GM15510 (cell line): ENCODE results near the gene TMEM125.

Source experiments
- POLR2A ChIP-seq: IDR thresholded peaks from 3 replicates; pipeline ENCODE4 v1.6.1; 2011; ENCODE audit warnings: borderline replicate concordance; ENCODE audit not compliant: insufficient read length; ENCODE audit errors: extremely low read depth

TMEM125 gene

DNA sequence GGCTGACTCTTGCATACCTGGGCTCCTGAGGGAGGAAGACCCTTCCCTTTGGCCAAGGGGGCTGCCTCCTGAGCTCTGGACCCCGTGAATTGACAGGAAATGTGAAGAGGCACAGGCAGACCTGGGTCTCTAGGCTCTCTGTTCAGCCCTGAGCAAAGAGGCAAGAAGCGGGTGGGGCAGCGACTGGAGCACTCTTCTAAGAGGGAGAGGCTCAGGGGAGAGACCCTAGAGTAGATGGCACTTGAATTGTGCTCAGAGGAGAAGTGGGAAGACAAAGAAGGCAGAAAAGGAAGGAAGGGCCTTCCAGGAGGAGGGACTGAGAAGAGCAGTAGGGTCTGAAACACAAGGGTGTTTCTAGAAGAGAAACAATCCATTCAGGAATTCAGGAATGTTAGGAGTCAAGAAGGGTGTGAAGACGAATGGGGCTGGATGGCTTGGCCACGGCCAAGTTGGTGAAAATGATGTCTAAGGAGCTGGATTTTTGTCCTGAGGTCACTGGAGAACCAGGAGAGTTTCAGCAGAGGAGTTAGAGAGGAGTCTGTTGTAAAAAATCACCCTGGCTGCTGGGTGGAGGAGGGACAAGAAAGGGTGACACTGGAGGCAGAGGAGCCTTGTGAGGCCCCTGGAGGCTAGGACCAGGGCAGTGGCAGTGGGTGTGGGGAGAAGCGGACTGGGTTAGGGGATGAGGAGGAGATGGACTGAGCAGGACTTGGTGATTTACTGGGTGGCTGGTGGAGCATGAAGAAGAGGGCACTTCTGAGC, 36.3 kb downstream of the TMEM125 start:
- no peak for TF ChIP-seq POLR2A

DNA sequence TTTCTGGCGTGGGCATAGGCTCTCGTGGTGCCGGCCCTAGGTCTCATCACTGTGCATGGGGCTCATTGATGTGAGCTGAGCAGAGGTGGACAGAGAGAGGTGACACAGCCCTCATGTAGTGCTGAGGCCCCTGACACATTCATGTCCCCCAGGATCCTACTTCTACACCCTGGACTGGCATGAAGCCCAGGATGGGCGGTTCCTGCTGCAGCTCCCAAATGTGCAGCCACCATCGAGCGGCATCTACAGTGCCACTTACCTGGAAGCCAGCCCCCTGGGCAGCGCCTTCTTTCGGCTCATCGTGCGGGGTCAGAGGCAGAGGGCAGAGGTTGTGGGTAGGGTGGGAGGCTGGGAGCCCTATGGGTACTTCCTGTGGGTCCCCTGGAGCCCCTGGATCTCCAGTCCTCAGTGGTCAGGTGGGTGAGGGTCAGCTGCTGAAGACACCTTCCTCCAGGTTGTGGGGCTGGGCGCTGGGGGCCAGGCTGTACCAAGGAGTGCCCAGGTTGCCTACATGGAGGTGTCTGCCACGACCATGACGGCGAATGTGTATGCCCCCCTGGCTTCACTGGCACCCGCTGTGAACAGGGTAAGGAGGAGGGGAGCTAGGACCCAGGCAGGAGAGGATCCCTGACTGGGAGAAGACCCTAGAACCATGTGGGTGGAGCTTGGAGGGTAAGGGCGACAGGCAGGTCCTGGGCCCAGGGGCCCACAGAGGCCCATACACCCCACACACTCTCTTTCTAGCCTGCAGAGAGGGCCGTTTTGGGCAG, 37.1 kb downstream of the TMEM125 start:
- no peak for TF ChIP-seq POLR2A

DNA sequence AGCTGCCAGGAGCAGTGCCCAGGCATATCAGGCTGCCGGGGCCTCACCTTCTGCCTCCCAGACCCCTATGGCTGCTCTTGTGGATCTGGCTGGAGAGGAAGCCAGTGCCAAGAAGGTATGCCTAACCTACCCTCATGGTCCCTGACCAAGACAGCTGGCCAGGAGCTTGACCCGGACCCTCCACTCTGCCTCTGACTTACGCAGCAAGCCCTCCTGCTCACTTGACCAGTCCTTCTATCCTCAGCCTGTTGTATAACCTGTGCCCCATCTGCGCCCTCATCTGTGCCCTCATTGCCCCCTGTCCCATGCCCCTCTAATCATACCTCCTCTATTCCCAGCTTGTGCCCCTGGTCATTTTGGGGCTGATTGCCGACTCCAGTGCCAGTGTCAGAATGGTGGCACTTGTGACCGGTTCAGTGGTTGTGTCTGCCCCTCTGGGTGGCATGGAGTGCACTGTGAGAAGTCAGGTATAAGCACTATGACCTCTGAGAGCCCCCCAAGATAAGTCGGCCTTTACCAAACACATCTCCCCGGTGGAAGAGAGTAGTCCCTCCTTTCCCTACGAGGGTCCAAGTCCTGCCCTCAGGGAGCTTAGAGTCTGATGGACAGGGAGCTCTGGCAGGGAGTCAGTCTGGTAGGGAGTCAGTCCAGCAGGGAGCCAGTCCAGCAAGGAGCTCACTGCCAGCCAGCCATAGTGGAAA, 37.8 kb downstream of the TMEM125 start:
- no peak for TF ChIP-seq POLR2A

DNA sequence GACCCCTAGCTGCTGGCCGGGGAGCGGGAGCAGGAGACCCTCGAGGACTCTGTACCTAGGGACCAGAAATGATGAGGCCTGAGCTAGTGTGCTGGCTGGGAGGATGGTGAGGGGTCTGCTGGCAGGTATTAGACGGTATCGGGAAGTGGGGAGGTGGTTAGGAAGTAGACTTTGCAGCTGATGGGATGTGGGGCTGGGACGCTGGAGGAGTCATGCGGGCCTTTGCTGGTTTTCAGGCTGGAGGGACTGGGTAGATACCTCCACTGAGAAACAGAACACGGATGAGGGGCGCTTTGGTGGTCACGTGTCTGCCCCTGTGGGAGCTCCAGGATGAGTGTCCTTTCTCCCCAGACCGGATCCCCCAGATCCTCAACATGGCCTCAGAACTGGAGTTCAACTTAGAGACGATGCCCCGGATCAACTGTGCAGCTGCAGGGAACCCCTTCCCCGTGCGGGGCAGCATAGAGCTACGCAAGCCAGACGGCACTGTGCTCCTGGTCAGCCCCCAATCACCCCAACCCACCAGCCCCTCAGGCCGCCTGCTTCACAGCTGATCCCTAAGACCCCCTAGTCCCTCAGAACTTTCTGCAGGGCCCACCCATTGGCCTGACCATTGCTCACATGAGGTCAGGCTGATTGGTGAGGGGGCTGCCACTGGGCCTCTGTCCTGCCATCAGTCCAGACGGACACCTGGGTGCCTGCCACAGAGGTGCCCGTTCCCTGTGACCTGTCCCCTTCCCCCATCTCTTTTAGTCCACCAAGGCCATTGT, 39.0 kb downstream of the TMEM125 start:
- no peak for TF ChIP-seq POLR2A

DNA sequence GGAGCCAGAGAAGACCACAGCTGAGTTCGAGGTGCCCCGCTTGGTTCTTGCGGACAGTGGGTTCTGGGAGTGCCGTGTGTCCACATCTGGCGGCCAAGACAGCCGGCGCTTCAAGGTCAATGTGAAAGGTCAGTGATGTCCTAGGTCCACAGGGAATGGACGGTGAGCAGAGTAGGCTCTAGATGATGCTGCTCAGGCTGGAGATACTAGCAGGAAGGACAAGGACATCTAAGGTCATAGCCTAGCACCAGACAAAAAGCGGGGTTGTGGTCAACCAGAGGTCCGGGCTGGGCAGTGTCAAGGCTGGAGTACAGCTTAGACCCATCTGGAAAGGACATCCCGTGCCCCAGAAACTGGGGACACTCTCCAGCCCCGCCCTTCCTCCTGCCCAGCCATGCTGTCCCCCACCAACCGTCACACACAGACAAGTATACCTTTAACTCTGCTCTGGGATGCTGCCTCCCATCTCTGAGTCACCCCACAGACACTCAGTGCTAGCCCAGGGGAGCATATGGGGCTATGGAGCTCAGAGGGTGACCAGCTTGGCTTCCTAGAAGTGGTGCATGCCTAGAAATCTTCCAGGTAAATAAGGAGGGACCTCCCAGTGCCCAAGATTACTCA, 39.7 kb downstream of the TMEM125 start:
- no peak for TF ChIP-seq POLR2A

DNA sequence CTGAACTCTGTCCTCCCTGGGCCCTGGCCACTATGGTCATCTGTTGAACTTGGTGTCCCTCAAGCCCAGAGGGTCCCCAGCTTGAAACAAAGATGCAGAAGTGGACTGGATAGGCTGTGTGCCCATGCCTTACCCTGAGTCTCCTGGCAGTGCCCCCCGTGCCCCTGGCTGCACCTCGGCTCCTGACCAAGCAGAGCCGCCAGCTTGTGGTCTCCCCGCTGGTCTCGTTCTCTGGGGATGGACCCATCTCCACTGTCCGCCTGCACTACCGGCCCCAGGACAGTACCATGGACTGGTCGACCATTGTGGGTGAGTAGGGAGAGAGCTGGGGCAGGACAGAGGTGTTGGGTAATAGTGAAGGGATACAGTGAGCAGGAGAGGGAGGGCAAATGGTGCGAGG, 41.7 kb downstream of the TMEM125 start:
- TF ChIP-seq POLR2A: no peak

DNA sequence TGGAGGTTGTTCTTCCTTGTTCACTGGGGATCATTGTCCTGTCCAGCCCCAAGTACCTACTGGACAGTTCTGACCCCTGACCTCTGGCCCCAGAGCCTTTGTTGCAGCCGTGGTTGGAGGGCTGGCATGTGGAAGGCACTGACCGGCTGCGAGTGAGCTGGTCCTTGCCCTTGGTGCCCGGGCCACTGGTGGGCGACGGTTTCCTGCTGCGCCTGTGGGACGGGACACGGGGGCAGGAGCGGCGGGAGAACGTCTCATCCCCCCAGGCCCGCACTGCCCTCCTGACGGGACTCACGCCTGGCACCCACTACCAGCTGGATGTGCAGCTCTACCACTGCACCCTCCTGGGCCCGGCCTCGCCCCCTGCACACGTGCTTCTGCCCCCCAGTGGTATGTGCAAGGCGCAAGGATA, 42.4 kb downstream of the TMEM125 start:
- no peak for TF ChIP-seq POLR2A

DNA sequence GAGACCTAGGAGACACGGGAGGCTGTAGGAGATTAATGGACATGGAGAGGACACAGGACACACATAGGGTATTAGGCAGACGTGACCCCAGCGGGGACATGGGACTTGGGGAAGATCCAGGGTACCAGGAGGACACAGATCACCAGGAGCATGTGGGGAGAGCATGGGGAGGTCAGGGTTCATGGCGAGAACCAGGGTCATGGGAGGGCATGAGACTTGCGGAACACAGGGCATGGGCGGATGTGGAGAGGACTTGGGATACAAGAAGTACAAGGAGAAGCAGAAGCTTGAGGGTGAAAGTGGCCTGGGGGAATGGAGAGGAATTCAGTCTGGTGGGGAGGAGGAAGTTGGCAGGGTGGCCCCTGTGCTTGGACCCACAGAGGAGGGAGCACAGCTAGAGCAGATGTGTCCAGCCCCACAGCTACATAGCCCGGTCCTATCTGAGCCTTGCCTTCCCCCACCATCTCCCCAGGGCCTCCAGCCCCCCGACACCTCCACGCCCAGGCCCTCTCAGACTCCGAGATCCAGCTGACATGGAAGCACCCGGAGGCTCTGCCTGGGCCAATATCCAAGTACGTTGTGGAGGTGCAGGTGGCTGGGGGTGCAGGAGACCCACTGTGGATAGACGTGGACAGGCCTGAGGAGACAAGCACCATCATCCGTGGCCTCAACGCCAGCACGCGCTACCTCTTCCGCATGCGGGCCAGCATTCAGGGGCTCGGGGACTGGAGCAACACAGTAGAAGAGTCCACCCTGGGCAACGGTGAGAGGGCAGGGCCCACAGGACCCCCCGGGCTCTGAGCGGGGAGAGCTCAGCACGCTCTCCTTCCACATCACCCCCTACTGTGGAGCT, 43.1 kb downstream of the TMEM125 start:
- TF ChIP-seq POLR2A: no peak

DNA sequence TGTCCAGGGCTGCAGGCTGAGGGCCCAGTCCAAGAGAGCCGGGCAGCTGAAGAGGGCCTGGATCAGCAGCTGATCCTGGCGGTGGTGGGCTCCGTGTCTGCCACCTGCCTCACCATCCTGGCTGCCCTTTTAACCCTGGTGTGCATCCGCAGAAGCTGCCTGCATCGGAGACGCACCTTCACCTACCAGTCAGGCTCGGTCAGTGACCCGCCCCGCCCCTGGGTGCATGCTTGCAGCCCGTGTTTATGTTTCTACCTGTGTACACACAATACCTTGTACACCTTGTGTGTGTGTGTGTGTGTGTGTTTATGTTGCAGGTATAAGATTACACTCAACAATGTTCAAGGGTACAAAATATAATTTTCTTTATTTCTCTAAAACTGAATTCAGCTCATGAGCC, 44.0 kb downstream of the TMEM125 start:
- no peak for TF ChIP-seq POLR2A

DNA sequence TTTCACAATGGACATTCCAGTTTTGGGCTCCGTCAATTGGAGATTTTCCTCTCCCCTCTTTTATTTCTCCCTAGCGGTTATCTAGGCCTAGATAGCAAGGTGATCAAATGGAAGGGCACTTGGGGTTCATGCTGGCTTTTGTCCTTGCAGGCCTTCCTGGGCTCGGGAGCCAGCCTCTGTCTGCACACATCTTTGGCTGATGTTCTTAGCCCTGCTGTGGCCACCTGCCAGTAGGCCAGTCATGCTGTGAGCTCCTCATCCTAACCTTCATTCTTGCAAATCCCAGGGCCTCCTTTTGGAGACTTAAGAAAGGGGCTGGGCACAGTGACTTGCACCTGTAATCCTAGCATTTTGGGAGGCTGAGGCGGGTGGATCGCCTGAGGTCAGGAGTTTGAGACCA, 44.5 kb downstream of the TMEM125 start:
- TF ChIP-seq POLR2A: no peak

DNA sequence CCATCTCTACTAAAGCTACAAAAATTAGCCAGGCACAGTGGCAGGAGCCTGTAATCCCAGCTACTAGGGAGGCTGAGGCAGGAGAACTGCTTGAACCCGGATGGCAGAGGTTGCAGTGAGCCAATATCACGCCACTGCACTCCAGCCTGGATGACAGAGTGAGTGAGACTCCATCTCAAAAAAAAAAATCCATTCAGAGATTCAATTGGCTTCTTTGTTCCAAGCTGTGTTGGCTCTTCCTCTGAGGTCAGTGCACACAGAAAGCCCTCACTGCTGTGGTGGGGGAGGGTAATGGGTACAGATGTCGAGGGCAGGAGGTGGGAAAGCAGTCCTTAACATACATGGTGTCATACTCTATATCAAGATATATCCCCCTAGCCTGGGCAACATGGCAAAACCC, 45.7 kb downstream of the TMEM125 start:
- TF ChIP-seq POLR2A: no peak

DNA sequence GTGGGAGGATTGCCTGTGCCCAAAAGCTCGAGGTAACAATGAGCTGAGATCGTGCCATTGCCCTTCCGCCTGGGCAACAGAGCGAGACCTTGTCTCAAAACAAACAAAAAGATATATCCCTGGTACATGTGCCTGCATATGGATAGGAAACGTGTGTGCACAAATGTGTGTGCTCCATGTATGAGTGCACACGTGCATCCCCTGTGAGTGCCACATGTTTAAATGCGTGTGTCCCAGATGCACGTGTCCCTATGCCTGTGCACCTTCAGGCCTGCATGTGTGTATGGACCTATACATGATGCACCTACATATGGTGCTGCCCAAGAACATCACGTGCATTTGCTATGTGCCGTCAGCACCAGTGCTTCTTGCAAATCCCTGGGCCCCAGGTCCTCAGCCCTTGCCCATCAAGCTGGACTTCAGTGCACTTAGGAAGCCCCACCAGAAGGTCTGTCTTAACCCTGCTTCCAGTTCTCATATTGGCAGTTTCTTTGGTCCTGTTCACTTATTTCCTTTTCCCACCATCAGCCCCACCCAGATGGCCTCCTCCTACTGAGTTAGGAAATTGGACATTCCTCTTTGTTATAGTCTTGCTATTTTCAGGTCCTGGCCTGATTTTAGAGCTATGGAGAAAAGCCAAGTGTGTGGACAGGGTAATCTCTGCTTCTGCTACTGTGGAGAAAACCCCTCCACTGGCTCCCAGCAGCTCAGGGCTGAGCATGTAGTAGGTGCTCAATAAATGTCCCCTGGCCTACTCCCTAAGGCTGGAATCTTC, 46.4 kb downstream of the TMEM125 start:
- no peak for TF ChIP-seq POLR2A

DNA sequence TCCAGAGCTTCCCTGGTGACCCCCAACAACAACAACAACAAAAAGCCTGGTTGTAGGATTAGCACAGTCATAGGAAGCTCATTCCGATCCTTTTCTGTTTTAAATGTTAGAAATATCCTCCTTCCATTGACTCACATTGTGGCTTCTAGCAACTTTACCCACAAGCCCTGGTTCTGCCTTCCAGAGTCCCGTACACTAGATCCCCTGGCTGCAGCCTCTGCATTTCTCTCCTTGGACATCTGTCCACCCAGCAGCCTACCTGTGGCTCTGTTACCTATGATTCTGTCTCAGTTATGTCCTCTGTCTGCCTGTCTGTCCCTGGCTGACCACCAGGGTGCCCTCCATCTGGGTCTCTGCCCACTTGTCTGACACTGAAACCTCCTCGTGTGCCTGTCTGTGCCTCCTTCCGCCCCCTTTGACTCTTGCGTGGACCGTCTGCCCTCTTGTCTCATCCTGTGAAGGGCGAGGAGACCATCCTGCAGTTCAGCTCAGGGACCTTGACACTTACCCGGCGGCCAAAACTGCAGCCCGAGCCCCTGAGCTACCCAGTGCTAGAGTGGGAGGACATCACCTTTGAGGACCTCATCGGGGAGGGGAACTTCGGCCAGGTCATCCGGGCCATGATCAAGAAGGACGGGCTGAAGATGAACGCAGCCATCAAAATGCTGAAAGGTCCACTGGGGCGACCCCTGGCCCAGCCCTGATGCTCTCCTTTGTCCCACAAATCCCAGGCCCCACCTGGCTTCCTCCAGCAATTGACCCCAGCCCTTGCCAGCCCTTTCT, 47.1 kb downstream of the TMEM125 start:
- TF ChIP-seq POLR2A: no peak
